H4 (cell line): ENCODE results near the gene DLG2. TPM values are rescaled to one million over a fixed set of nuclear protein-coding genes. Genes with fewer than 3 reads are reported as not detected.
"Not testable (repeated sequence)": the region's sequence is repeated elsewhere in the genome, so short reads cannot be mapped to it uniquely, and the experiment has no call there.

ENCODE experiments used
- DNase-seq: peaks from one replicate; pipeline ENCODE4 v3.0.0-alpha.2; 2015; ENCODE audit warnings: low spot score
- total RNA-seq: library from RNA; depleted of rRNA; stranded (reverse); fragments of >200 nt; shearing (Covaris generic); gene quantifications from 2 replicates; pipeline ENCODE4 v1.2.3, GENCODE V29; 2014

Gene DLG2
- total RNA-seq, 1 experiment from 2014 or later, result 2.6 TPM

DNA sequence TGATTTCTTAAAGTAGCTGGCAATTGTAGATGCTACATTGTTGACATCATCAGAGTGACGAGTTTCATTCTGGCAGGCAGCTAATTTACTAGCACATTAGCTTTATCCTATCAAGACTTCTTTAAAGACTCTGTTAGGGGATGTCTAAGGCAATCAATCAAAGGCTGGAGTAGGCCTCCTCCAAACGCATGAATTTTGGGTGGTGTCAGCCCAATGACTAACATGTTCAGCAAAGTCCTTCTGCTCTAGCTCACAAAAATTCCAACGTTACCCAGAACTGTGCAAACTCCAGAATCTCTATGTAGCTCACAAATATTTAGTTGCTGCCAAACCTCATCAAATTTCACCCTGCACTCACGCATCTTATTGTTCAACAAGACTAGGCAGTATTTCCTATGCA is 395.6 kb downstream of the DLG2 start:
- DNase-seq, result no peak

DNA sequence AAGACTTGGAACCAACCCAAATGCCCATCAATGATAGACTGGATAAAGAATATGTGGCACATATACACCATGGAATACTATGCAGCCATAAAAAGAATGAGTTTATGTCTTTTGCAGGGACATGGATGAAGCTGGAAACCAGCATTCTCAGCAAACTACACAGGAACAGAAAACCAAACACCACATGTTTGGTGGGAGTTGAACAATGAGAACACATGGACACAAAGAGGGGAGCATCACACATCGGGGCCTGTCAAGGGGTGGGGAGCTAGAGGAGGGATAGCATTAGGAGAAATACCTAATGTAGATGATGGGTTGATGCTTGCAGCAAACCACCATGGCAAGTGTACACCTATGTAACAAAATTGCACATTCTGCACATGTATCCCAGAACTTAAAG is 397.4 kb downstream of the DLG2 start:
- DNase-seq, result not testable (repeated sequence)

DNA sequence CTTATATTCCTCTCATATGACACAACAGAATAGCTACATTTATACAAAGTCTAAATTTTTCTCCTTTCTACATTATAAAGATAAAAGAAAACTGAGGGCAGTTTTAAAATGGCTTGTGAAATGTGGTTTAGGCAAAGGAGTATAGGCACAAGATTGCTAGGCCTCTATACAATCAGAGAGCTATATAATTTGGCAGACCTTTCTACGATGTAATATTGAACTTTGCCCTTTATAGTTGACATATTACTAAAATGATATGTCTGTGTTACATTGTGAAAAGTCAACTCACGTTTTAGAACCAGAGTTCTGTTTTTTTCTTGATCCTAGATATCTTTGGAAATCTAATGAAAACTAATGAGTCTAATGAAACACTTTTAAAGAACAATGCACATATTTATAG is 430.2 kb downstream of the DLG2 start:
- no peak for DNase-seq

DNA sequence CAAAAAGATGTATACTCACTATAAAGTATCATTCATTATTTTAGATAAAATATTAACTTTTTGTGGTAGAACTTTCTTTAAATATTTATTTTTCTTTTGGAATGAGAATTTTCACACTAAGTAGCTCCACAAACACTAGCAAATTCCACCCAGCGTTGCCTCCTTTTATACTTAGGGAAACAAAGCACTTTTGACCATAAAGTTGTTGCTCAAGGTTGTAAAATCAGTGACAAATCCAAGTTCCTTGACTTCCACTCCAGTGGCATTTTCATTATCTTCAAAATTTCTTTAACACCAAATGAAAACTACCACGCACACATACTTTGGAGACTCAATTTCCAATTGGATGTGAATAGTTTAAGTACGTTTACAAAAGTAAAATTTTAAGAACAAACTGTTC is 431.2 kb downstream of the DLG2 start:
- no peak for DNase-seq

DNA sequence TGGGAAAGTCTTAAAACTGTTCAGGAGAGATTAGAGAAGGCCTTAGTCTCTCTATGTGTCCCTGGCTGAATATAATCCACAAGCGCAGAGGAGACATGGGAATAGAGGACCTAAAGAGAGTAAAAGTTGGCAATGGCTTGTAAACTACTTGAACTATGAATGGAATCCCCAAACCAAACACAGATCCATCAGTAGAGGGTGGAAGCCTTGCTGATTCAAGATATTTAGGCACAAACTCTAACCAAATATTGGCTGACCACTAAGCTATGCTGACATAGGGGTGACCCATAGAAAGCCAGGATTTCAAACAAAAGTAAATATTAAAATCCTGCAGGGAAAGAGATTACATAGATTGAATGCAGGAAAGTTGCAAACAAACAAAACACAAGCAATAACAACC is 439.2 kb downstream of the DLG2 start:
- DNase-seq, result no peak

DNA sequence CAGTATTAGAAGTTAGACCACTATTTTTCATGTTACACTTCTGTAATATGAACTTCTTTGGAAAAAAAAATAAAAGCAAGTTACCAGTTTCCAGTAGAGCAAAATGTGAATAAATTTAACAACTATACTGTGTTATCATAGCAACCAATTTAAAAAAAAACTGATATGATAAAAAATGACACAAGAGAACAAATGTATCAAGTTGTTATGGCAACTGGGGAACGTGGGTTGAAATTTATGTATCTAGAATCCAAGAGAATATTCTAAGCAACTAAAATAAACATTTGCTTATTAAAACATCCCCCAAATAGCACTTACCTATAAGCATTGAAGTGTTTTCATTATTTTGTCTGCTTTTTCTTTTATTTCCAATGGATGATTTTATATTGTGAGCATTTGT is 442.4 kb downstream of the DLG2 start:
- DNase-seq, result no peak

DNA sequence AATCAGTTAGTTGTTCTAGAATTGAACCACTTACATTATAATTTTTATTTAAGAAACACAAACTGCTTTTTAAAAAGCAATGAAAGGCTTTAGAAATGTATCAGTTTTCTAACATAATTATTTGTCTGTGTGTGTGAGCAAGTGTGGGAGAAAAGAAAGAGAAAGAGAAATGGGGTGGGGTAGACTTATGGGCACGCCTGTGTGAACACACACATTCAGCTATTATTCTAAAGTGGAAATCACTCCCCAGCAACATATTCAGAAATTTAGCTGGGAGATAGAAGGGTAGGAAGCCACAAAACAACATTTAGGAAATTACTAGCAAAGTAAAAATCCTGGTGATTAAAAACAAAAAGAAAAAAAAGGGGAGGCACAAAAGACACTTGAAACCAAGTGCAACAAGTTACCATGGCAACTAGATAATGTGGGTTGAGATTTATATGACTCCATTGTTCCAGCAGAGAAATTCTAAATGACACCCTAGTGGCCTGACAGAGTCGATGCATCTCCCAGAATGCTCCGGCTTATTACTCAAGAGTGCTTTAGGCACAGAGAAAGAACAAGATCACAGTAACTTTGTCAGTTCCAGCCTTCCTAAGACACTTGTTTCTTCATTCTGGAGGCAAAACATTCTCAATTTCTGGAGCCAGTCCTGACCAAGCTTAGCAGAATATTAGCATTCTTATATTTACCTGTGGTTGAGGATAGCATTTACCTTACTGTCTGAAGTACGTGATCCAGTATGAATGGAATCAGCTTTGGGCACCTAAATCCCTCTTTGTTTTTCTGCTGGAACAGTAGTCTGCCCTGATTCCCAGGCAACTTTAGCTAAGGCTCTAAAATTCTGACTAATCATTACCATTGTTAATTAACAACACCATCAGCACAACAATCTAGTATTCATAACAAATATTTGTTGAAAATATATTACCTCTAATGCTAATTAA is 444.4 kb downstream of the DLG2 start:
- DNase-seq, result peak; percentile 51

DNA sequence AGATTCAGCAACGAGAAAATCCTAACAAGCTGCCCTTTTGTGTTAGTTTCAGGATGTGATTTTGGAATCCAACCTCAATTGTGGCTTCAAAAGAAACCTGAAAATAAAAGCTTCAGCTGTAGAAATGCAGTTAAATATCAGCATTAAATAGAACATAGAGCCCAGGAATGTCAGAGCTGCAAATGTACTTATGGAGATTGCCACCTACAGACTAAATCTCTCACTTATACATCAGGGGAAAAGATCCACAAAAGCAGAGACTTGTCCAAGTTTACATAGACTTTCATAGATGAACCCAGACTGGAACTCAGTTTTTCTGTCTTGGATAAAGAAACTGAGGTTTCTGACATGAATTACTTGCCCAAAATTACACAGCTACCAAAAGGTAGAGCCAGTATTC is 446.6 kb downstream of the DLG2 start:
- no peak for DNase-seq

DNA sequence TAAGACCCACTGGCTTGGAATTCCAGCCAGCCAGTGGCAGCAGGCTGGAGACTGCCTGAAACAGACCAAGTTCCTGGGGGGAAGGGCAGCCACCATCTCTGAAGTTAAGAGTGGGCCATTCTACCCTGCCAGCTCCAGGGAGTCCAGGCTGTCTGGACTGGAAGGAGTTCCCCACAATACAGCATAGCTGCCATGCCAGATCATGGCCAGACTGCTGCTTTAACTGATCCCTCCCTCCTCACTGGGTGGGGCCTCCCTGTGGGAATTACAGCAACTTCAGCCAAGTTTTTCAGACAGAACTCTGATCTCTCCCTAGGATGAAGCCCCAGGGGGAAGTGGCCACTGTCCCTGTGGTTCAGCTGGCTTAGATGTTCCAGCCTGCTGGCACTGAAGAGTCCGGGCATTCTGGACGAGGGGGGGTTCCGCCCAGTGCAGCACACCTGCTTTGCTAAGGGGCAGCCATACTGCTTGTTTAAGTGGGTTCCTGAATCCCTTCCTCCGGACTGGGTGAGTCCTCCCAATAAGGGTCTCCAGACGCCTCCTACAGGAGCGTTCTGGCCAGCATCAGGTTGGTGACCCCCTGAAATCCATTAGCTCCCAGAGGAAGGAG is 455.4 kb downstream of the DLG2 start:
- no peak for DNase-seq

DNA sequence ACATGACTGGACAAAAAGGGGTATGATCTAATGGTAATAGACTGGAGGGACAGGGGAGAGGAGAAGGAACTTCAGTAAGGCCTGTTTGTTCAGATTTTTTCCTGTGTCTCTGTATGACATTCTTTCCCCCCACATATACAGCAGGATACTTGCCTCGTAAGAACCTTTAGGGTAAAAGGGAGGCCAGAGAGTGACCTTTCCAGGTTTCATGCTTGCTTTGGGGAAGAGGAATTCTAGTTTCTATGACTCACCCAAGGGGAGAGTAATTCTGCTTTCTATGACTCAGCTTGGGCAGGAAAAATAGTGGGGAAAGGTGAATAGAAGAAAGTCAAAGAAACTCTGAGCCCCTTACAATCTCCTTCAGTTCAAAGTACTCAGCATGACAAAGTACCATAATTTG is 457.0 kb downstream of the DLG2 start:
- peak; percentile 27 for DNase-seq

DNA sequence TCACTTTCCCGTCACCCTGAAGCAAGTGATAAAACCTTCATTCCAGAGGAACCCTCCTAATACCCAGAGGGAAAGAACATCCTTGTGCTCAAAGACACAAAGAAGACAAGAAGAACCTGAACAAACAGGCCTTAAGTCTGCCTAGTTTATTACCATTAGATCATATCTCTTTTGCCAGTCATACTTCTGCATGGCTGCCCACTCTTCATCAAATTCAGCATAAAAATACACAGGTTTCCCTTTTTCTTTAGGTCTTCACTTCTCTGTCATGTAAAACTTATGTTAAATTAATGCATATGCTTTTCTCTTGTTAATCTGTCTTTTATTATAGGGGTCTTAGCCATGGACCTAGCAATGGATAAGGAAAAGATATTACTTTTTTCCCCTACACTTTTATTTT is 459.7 kb downstream of the DLG2 start:
- no peak for DNase-seq

DNA sequence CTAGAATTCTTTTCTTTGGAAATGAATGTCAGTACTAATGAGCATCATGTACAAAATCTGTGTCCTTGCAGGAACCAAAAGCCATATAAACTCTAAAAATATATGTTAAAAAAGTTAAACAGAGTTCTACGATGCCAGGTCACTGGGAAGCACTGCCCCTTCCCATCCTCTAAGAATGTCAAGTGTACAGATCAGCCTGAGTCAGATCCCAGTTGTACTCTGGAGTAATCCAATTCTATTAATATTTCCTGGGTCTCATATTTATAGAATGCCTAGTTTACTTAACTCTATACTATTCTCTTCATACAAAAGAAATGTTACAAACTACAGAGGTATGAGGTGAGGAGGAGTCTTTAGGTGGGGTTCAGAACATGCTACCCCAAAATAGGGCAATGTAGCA is 460.1 kb downstream of the DLG2 start:
- DNase-seq, result no peak

DNA sequence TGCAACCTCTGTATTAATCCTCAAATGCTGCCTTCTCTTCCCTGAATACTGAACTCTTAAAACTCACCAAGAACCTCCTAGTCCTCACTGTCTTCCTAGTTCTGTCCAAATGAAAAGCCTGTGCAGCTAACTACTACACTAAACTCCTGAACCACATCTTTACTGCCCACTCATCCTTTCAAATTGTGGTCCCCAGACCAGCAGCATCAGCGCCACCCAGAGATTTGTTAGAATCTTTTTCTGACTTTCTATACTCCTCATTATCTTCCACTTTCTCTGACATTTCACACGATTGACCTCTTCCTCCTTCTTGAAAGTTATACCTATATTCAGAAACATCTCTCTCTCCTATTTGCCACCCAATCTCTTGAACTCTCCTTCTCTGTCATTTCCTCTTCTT is 461.3 kb downstream of the DLG2 start:
- DNase-seq, result no peak

DNA sequence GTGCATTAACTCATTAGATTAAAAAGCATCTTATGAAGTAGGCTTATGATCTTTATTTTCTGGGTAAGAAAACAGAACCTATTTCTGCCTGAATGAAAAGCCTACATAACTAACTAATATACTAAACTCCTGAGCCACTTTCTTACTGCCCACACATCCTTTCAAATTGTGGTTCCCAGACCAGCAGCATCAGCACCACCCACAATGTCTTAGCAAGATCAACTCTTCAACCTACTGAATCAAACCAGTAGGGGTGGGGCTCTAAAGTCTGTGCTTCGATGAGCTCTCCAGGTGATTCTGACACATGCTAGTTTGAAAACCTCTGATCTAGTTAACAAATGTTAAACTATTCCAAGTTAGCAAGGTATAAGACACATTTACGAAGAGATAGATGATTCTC is 462.4 kb downstream of the DLG2 start:
- DNase-seq, result no peak

DNA sequence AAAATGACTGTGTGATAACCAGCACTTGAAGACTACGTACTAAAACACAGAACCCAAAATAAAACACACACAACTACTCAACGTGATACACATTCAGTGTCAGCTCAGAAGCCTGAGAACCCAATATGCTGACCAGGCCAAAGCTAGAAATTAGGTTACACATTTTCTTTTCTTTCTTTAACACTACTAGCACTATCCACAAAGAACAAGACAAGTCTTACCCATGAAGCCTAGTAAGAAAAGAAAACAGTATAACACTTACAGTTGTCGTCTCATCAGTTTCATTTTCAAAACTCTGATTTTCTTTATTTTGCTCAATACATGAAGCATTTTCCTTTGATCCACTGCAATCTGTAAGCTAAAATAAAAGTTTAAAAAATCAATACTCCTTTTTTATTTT is 472.9 kb downstream of the DLG2 start:
- DNase-seq, result no peak

DNA sequence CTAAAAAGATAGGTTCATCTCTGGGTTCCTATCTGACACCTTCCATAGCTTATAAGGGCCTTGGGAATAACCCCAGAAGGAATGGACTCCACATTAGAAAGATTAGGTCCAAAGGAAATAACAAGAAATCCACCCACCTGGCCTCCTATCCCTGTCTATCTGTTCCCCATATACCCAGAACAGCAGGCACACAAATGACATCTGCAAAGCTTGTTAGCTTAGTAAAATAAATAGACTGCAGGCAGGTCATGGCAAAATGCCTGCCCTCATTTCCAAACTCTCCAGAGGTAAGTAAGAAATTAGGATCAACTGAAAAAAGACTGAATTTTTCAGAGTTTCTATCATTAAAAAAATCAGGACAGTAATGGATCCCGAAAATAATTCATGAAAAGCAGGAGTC is 489.5 kb downstream of the DLG2 start:
- no peak for DNase-seq

DNA sequence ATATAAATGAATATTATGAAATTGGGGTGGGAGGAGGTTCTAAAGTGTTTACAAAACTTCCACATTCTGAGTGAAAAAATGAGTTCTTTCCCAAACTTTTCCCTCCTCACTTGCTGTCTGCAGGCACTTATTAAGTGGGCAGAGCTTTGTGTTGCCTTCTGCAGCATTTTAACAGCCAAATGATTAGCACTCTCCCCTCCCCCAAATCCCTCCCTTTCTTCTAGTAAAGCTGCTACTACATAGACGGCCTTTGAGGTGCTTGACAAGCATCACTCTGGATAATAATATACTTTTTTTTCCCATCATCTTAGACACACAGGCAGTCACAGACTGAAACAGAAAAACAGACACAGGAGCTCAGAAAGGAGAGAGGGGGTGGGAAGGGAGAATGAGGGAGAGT is 493.5 kb downstream of the DLG2 start:
- no peak for DNase-seq

DNA sequence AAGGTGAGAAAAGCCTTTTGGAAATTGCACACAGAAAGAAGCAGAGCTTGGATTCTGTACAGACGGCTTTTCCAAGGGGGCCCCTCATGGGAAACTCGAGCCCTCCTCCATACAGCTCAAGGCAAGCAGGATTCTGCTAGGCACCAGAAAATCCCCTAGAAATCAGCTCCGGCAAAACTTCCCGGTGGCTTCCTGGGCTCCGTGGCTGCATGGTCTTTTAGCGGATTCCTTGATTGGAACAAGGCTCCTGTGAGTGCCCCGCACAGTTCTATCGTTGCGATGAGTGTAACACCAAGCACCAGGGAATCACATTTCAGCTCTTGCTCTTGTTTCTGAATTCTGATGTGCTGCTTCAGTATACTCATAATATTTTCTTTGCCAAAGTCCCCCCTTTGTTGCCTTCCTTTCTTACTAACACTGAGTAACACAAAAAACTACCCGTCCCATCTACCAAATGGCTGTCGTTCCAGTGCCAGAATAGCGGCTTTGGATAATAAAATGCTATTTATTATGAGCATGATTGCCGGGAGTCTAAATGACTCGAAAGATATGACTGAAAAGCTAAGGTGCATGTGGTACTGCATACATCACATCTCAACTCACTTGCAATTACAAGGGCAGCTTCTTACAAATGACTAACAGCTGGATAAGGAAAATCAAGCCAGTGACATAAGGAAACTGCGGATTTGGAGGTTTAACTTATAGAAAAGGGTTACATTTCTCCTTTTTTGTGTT is 494.1 kb downstream of the DLG2 start:
- no peak for DNase-seq

DNA sequence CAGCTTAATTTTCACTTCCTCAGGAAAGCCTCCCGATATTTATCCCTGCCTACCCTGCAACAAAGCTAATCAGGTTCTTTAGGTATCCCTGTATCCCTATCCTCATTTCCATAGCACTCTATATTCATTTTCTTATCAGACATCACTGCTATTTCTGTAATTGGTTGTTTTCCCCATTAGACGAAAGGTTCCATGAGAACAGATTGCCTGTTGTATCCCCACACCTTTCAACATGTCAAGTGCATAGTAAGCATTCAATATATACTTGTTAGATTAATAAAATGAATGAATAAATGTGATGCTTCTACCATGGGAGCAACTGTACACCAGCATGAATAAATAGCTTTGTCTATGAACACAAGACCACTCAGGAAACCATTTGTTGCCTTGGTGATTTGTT is 499.8 kb downstream of the DLG2 start:
- no peak for DNase-seq

DNA sequence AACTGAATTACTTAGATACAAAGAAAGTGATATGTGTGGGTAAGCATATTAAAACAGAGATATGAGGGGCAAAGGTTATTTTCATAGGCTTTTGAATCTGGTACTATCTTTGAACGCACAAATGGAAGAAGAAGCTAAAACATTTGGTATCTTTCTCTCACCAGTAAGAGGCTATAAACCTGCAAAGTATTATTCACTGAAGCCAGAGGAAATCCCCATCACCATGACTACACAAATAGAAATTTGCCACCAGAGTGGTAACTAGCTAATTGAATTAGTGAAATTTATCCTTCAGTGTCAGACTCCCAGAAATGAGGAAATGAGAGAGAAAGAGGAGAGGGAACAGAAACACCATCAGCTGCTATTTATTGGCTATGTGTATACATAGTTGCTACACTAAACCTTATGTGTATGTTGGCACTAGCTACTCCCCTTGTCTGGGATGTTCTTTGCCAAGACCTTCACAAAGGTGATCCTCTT is 503.4 kb downstream of the DLG2 start:
- no peak for DNase-seq

DNA sequence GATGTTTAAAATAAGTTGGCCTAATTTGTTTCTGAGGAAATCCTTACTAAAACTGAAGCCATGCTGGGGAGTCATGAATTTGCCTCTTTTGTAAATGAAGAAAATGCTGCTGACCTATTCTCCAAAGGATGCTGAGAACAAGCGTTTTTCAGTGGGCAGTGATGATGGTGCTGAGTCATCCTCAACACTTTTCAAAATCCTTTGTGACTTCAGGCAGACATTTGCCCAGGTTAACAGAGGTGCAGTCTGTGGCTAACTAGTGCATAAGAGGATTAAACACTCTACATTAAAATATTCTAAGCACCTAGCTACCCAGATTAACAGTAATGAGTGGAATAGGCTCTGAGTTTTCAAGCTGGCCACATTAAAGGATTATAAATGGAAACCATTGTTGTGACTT is 509.0 kb downstream of the DLG2 start:
- DNase-seq, result no peak

DNA sequence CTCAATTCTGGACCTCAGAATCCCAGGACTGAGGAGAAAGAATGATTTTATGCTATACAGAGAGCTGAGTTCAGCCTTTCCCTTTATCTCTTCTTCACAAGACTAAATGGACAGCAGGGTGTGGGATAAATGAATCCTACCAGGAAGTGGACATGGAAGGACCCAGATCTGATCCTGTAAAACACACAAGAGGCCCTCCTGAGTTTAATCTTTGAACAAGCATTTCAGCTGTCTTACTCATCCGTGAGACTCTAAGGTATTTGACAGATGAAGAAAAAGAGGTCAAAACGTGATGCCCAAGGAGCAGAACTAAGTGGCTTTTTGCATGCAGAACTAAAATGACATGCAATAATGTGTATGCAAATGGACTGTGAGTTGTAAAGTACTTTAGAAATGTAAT is 511.3 kb downstream of the DLG2 start:
- DNase-seq, result no peak

DNA sequence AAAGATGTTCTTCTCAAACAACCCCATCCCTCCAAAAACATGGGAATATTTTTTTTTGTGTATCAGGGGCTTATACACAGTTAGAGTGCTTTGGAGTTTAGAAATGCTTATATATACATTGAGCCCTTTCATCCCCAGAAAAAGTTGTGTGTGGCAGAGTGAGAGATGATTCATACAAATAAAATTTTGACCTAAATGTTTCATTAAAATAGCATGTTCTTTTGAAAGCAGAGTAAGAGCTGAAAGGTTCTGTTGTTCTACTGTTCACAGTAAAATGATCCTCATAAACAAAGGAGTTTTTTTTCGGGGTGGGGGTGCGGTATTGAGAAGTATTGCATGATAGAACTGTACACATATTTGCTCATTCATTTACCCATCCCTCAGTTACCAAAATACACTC is 512.4 kb downstream of the DLG2 start:
- no peak for DNase-seq
